MM.1S (cell line): Measurements from ENCODE around the gene CBLN3.

Experiments
- DNase-seq: peaks from one replicate; pipeline ENCODE4 v3.0.0-alpha.2; 2015
- H2AFZ ChIP-seq: fragments of 300-600 bp; sonication (generic); 2 replicates; pipeline ENCODE4 v1.6.0; 2016; ENCODE audit warnings: antibody characterized with exemption, low read length
- H3F3A ChIP-seq: fragments of 300-600 bp; sonication (generic); 2 replicates; pipeline ENCODE4 v1.6.1; 2016; ENCODE audit warnings: mild to moderate bottlenecking, antibody characterized with exemption, low read length, moderate library complexity, mixed read lengths; ENCODE audit not compliant: insufficient read depth
- H3K27ac ChIP-seq: fragments of 300-600 bp; sonication (generic); 2 replicates; pipeline ENCODE4 v1.5.1; 2016; ENCODE audit warnings: mild to moderate bottlenecking, low read length
- H3K27me3 ChIP-seq: fragments of 300-600 bp; sonication (generic); replicated peaks from 2 replicates; pipeline ENCODE4 v1.6.0; 2016; ENCODE audit warnings: low read length; ENCODE audit not compliant: insufficient read depth
- H3K36me3 ChIP-seq: fragments of 300-600 bp; sonication (generic); replicated peaks from 2 replicates; pipeline ENCODE4 v1.6.1; 2016; ENCODE audit warnings: mild to moderate bottlenecking, low read length, mixed read lengths; ENCODE audit not compliant: insufficient read depth
- H3K4me1 ChIP-seq: fragments of 300-600 bp; sonication (generic); 2 replicates; pipeline ENCODE4 v1.6.1; 2016; ENCODE audit warnings: low read length, mixed read lengths
- H3K4me2 ChIP-seq: fragments of 300-600 bp; sonication (generic); 2 replicates; pipeline ENCODE4 v1.6.0; 2016; ENCODE audit warnings: low read depth, low read length
- H3K4me3 ChIP-seq: fragments of 300-600 bp; sonication (generic); 2 replicates; pipeline ENCODE4 v1.5.1; 2016; ENCODE audit warnings: low read length, mixed read lengths
- H3K79me2 ChIP-seq: fragments of 300-600 bp; sonication (generic); 2 replicates; pipeline ENCODE4 v1.6.1; 2016; ENCODE audit warnings: mixed run types, low read length, mixed read lengths
- H3K9ac ChIP-seq: fragments of 300-600 bp; sonication (generic); 2 replicates; pipeline ENCODE4 v1.6.1; 2016; ENCODE audit warnings: low read length, mixed read lengths
- H3K9me2 ChIP-seq: fragments of 300-600 bp; sonication (generic); replicated peaks from 2 replicates; pipeline ENCODE4 v1.6.1; 2016; ENCODE audit warnings: mild to moderate bottlenecking, low read length, mixed read lengths; ENCODE audit not compliant: insufficient read depth
- H3K9me3 ChIP-seq: fragments of 300-600 bp; sonication (generic); replicated peaks from 2 replicates; pipeline ENCODE4 v1.6.1; 2016; ENCODE audit warnings: mild to moderate bottlenecking, low read length, mixed read lengths; ENCODE audit not compliant: insufficient read depth
- H4K20me1 ChIP-seq: fragments of 300-600 bp; sonication (generic); 2 replicates; pipeline ENCODE4 v1.6.1; 2016; ENCODE audit warnings: mild to moderate bottlenecking, low read length, moderate library complexity, mixed read lengths; ENCODE audit not compliant: insufficient read depth
- EZH2 ChIP-seq: fragments of 300-600 bp; sonication (generic); optimal IDR thresholded peaks from 2 replicates; pipeline ENCODE3; 2017; ENCODE audit warnings: low read depth, mild to moderate bottlenecking, antibody characterized with exemption, low read length, mixed read lengths
- EZH2phosphoT487 ChIP-seq: fragments of 300-600 bp; sonication (generic); IDR thresholded peaks from 2 replicates; pipeline ENCODE4 v1.6.1; 2018; ENCODE audit warnings: antibody characterized with exemption, low read length
- TF ChIP-seq, protein P1 (sequence below): fragments of 300-600 bp; sonication (generic); IDR thresholded peaks from 2 replicates; pipeline ENCODE4 v1.5.1; 2016; ENCODE audit warnings: antibody characterized with exemption, low read length, mixed read lengths

The CBLN3 gene

GRCh38 chr14:24434676-24435075 is 5.2 kb upstream of the CBLN3 start:
- Histone ChIP-seq H3K9ac (no peak overlapping the region), H3K4me1 (0 out of 2 replicates have a peak, but pooled peaks cover 7% of the 10 kb centered on the region), H3K79me2 (peaks cover 20% of the 10 kb centered on the region), H3F3A (peaks cover 14% of the 10 kb centered on the region), H3K27ac (no peak overlapping the region), H3K4me2 (no peak overlapping the region), H4K20me1 (no peaks in the 10 kb centered on the region), H3K27me3 (no peaks in the 10 kb centered on the region), H2AFZ (no peak overlapping the region), H3K36me3 (0 out of 2 replicates have a peak, but pooled peaks cover 2% of the 10 kb centered on the region), H3K4me3 (no peak overlapping the region), H3K9me2 (no peaks in the 10 kb centered on the region), H3K9me3 (no peaks in the 10 kb centered on the region)
- TF ChIP-seq EZH2phosphoT487 = no peak
- no peak for DNase-seq

GRCh38 chr14:24434036-24434435 is 4.6 kb upstream of the CBLN3 start:
- TF ChIP-seq, protein P1, sequence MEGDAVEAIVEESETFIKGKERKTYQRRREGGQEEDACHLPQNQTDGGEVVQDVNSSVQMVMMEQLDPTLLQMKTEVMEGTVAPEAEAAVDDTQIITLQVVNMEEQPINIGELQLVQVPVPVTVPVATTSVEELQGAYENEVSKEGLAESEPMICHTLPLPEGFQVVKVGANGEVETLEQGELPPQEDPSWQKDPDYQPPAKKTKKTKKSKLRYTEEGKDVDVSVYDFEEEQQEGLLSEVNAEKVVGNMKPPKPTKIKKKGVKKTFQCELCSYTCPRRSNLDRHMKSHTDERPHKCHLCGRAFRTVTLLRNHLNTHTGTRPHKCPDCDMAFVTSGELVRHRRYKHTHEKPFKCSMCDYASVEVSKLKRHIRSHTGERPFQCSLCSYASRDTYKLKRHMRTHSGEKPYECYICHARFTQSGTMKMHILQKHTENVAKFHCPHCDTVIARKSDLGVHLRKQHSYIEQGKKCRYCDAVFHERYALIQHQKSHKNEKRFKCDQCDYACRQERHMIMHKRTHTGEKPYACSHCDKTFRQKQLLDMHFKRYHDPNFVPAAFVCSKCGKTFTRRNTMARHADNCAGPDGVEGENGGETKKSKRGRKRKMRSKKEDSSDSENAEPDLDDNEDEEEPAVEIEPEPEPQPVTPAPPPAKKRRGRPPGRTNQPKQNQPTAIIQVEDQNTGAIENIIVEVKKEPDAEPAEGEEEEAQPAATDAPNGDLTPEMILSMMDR = no peak
- TF ChIP-seq EZH2phosphoT487 (no peak), EZH2 (no peak)
- Histone ChIP-seq H3F3A (peaks cover 14% of the 10 kb centered on the region), H3K9ac (no peak overlapping the region), H3K27ac (no peak overlapping the region), H3K9me2 (no peaks in the 10 kb centered on the region), H3K36me3 (0 out of 2 replicates have a peak, but pooled peaks cover 2% of the 10 kb centered on the region), H3K4me1 (peaks cover 10% of the 10 kb centered on the region; the same call in 1 of the 2 replicates), H3K27me3 (no peaks in the 10 kb centered on the region), H3K4me3 (no peak overlapping the region), H4K20me1 (no peaks in the 10 kb centered on the region), H3K79me2 (peaks cover 21% of the 10 kb centered on the region), H3K4me2 (no peak overlapping the region), H3K9me3 (no peaks in the 10 kb centered on the region), H2AFZ (no peak overlapping the region)
- no peak for DNase-seq

DNA sequence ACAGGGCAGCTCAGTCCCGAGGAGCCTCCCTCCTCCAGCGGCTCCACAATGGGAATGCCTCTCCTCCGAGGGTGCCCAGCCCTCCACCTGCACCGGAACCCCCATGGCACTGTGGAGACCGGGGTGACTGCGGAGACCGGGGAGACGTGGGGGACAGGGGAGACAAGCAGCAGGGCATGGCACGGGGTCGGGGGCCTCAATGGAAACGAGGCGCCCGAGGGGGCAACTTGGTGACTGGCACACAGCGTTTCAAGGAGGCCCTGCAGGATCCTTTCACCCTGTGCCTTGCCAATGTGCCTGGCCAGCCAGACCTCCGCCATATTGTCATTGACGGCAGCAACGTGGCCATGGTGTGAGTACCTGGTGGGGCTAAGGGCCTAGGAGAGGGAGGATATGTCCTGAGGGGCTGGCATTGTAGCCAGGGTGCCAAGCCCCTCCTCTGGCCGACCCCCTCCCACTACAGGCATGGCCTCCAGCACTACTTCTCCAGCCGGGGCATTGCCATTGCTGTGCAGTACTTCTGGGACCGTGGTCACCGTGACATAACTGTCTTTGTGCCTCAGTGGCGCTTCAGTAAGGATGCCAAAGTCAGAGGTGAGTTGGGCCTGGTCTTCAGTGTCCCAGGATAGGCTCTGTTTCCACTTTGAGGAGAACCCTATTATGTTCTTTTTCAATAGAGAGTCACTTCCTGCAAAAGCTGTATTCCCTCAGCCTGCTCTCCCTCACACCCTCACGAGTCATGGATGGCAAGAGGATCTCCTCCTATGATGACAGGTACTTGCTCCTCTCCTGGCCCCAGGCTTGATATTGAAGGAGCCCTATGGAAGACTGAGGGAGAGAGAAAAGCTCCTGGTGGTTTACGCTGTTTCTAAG is 3.0 kb upstream of the CBLN3 start:
- Histone ChIP-seq H3K4me1 (peaks cover 10% of the 10 kb centered on the region; the same call in 1 of the 2 replicates), H3K9me2 (no peaks in the 10 kb centered on the region), H3K4me3 (no peak overlapping the region), H3K27me3 (no peaks in the 10 kb centered on the region), H2AFZ (no peak overlapping the region), H3K4me2 (peak overlapping the region; percentile 92; the same call in 1 of the 2 replicates), H3K79me2 (peaks cover 23% of the 10 kb centered on the region), H3K36me3 (no peaks in the 10 kb centered on the region), H3K27ac (no peak overlapping the region), H4K20me1 (no peaks in the 10 kb centered on the region), H3F3A (peaks cover 14% of the 10 kb centered on the region), H3K9ac (no peak overlapping the region; the same call in 1 of the 2 replicates), H3K9me3 (no peaks in the 10 kb centered on the region)
- no peak for DNase-seq
- TF ChIP-seq, protein P1 = no peak
- TF ChIP-seq EZH2 = no peak
- no peak for TF ChIP-seq EZH2phosphoT487
